Kidney (tissue), 14 donors: ENCODE results near the gene EDC3. TPM values are rescaled to one million over a fixed set of nuclear protein-coding genes. Genes with fewer than 3 reads are reported as not detected.
"Not testable (repeated sequence)": the region's sequence is repeated elsewhere in the genome, so short reads cannot be mapped to it uniquely, and the experiment has no call there.

Source experiments
- DNase-seq, 5 donors: peaks; one replicate each; pipeline ENCODE4 v3.0.0-alpha.2; 2013 to 2020
- FAIRE-seq: peaks from 2 replicates; lab custom pipeline; 2012; peaks lifted over from hg19 to GRCh38; lab: Jason Lieb, UNC
- H3K27ac ChIP-seq, 2 donors: one replicate each; pipeline ENCODE4 v1.7.0; 2013; ENCODE audit warnings: low read depth in 2 of 2, low read length in 2 of 2, inconsistent platforms in 1 of 2
- H3K27me3 ChIP-seq: one replicate; pipeline ENCODE4 v1.7.1; 2013; ENCODE audit warnings: low read length, inconsistent platforms; ENCODE audit not compliant: control insufficient read depth, insufficient read depth
- H3K36me3 ChIP-seq, 3 donors: one replicate each; pipeline versions ENCODE4 v1.7.0 to v1.7.1; 2013; ENCODE audit warnings: low read length in 3 of 3, control low read depth in 1 of 3, inconsistent platforms in 1 of 3; ENCODE audit not compliant: insufficient read depth in 3 of 3, control insufficient read depth in 2 of 3
- H3K4me1 ChIP-seq, 3 donors: one replicate each; pipeline versions ENCODE4 v1.7.0 to v1.7.1; 2013; ENCODE audit warnings: low read length in 3 of 3, inconsistent platforms in 1 of 3, low read depth in 1 of 3; ENCODE audit not compliant: control insufficient read depth in 2 of 3, insufficient read depth in 2 of 3
- H3K4me3 ChIP-seq, 3 donors: one replicate each; pipeline versions ENCODE4 v1.7.0 to v1.8.1; 2013; ENCODE audit warnings: low read length in 3 of 3, control low read depth in 1 of 3, inconsistent platforms in 1 of 3
- H3K9ac ChIP-seq, 3 donors: one replicate each; pipeline versions ENCODE4 v1.7.0 to v1.7.1; 2013; ENCODE audit warnings: low read length in 3 of 3, control low read depth in 1 of 3, inconsistent platforms in 1 of 3
- H3K9me3 ChIP-seq, 3 donors: one replicate each; pipeline versions ENCODE4 v1.7.0 to v1.7.1; 2013; ENCODE audit warnings: low read length in 3 of 3, control low read depth in 1 of 3, inconsistent platforms in 1 of 3; ENCODE audit not compliant: control insufficient read depth in 2 of 3, insufficient read depth in 1 of 3
- intact Hi-C: fragments of 100-400 bp; cut with DNase I; formaldehyde crosslinking; loops from one replicate; pipeline ENCODE4 v1.11.1; 2022
- polyA plus RNA-seq: library from polyadenylated mRNA; stranded (reverse); fragments of 350-450 nt; fragmentation: Illumina TruSeq; extraction: RNeasy Lipid Tissue Mini Kit (QIAGEN cat#74804); gene quantifications from one replicate; pipeline ENCODE4 v1.2.3, GENCODE V29; 2014; ENCODE audit warnings: low read depth, low replicate concordance; ENCODE audit not compliant: insufficient read depth
- total RNA-seq: library from RNA; stranded (reverse); fragmentation: NEBNext Ultra II Directional; extraction: Animal tissue kit (Norgen Biotek cat#: 25700); gene quantifications from one replicate; pipeline ENCODE4 v1.2.1, GENCODE V29; 2021
- TF ChIP-seq, protein P1 (sequence below): IDR thresholded peaks from 3 replicates; pipeline ENCODE4 v1.5.1; 2012; ENCODE audit warnings: mild to moderate bottlenecking, moderate library complexity, borderline replicate concordance; ENCODE audit not compliant: insufficient read depth; ENCODE audit errors: extremely low read depth
- donor health status: control.
- donor health status: control.
- donor health status: control.
- donor health status: control.
- donor health status: control.
- donor health status: DM: yes; HTN: yes; CAD: no.
- donor health status: Normal renal cell carcinoma (clear cell type).

Gene EDC3
- total and polyA plus RNA-seq, 2 donors from 2014 or later = 11.5 to 27.7 TPM

DNA sequence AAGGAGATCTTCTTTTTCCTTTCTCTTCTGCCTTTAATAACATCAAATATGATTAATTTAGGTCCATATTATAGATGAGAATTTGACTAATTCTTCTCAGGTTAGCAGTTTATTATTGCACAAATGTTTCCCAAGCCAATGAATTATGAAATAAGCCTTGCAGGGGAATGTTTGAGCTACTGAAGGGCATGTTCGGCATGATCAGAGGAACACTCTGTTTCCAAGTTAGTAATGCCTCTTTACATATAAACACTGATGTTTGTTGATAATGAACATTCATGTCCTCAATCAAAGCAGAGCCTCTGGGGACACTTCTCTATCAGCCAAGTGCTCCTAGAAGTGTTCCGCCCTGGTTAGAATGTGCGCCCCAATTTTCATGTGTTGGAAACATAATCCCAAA, 39.5 kb upstream of the EDC3 start:
- DNase-seq = no peak
- no peak for FAIRE-seq
- H3K9me3 ChIP-seq = no peaks in the 10 kb centered on the region
- intact Hi-C loops = no loop called here
- H3K9ac ChIP-seq = no peak overlapping the region
- H3K36me3 ChIP-seq = no peaks in the 10 kb centered on the region
- TF ChIP-seq, protein P1, sequence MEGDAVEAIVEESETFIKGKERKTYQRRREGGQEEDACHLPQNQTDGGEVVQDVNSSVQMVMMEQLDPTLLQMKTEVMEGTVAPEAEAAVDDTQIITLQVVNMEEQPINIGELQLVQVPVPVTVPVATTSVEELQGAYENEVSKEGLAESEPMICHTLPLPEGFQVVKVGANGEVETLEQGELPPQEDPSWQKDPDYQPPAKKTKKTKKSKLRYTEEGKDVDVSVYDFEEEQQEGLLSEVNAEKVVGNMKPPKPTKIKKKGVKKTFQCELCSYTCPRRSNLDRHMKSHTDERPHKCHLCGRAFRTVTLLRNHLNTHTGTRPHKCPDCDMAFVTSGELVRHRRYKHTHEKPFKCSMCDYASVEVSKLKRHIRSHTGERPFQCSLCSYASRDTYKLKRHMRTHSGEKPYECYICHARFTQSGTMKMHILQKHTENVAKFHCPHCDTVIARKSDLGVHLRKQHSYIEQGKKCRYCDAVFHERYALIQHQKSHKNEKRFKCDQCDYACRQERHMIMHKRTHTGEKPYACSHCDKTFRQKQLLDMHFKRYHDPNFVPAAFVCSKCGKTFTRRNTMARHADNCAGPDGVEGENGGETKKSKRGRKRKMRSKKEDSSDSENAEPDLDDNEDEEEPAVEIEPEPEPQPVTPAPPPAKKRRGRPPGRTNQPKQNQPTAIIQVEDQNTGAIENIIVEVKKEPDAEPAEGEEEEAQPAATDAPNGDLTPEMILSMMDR = no peak
- H3K4me3 ChIP-seq = no peak overlapping the region
- no peaks in the 10 kb centered on the region for H3K27me3 ChIP-seq
- H3K27ac ChIP-seq = no peak overlapping the region
- no peaks in the 10 kb centered on the region for H3K4me1 ChIP-seq

- Histone ChIP-seq H3K4me3 (no peak overlapping the region), H3K9me3 (no peaks in the 10 kb centered on the region), H3K4me1 (no peaks in the 10 kb centered on the region), H3K9ac (no peak overlapping the region), H3K27ac (no peak overlapping the region), H3K36me3 (no peaks in the 10 kb centered on the region), H3K27me3 (no peaks in the 10 kb centered on the region)
- TF ChIP-seq, protein P1 = no peak
- no peak for DNase-seq
- intact Hi-C loops = no loop called here
- FAIRE-seq = no peak
Observed at GRCh38 chr15:74733269-74733668, 37.4 kb upstream of the EDC3 start.

DNA sequence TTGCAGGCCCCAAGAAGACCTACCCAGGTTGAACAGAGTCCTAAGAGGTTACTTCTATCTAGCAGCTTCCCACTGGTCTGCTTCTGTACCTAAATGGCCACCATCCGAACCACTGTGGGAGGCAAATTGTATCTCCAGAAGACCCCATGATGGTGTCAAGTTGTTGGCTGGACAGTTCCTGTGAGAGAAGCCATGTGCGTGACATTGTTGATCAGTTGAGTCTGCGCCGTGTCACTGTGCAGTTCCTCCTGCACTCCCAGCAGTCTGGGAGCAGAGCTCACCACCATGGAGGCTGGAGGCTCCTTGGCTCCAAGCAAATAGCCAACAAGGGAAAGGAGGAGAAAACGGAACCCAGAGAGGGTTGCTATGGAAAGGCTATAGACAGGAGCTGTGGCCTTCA, 37.0 kb upstream of the EDC3 start:
- no peaks in the 10 kb centered on the region for H3K9me3 ChIP-seq
- H3K4me3 ChIP-seq = no peak overlapping the region
- no peaks in the 10 kb centered on the region for H3K4me1 ChIP-seq
- H3K36me3 ChIP-seq = no peaks in the 10 kb centered on the region
- H3K27me3 ChIP-seq = peaks cover under 1% of the 10 kb centered on the region
- no peak overlapping the region for H3K9ac ChIP-seq
- TF ChIP-seq, protein P1 = no peak
- no peak overlapping the region for H3K27ac ChIP-seq
- intact Hi-C loops = no loop called here
- FAIRE-seq (no peak), DNase-seq (no peak)

GRCh38 chr15:74730619-74731316, 34.9 kb upstream of the EDC3 start:
- Histone ChIP-seq H3K27me3 (peaks cover 9% of the 10 kb centered on the region), H3K9me3 (no peaks in the 10 kb centered on the region), H3K36me3 (no peaks in the 10 kb centered on the region), H3K4me1 (peaks cover 0 to 4% (median 0%) of the 10 kb centered on the region in 3 donors), H3K9ac (no peak overlapping the region), H3K4me3 (no peak overlapping the region), H3K27ac (no peak overlapping the region)
- intact Hi-C loops = no loop called here
- TF ChIP-seq, protein P1 = no peak
- DNase-seq (no peak), FAIRE-seq (no peak)

DNA sequence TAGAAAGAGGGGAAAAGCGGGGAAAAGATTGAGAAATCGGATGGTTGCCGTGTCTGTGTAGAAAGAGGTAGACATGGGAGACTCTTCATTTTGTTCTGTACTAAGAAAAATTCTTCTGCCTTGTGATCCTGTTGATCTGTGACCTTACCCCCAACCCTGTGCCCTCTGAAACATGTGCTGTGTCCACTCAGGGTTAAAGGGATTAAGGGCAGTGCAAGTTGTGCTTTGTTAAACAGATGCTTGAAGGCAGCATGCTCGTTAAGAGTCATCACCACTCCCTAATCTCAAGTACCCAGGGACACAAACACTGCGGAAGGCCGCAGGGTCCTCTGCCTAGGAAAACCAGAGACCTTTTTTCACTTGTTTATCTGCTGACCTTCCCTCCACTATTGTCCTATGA, 33.5 kb upstream of the EDC3 start:
- DNase-seq, FAIRE-seq, intact Hi-C loops: not testable (repeated sequence)

More for the DNA sequence above, 33.5 kb upstream of the EDC3 start:
- not testable (repeated sequence) for H3K4me3 ChIP-seq, H3K36me3 ChIP-seq, H3K9ac ChIP-seq, H3K27me3 ChIP-seq, H3K4me1 ChIP-seq, H3K27ac ChIP-seq, H3K9me3 ChIP-seq
